ENCODE results near the gene CNTNAP5.

CNTNAP5 gene

DNA sequence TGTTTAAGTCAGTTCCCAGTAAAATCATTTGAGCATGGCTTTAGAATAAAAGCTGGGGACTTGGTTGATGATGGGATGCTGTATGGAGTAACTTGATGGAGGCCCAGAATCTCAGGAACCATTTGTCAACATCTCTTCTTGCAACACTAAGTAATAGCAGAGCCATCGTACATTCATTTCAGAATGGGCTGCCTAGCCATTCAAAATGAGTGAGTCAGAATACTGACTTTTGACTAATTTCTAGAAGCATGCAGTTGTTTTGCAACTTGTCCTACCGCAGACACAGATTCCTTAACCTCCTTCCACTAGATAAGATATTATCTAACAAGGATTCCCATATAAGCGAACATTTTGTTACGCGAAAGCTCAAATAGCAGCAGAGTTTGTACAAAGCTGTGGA, 229.5 kb downstream of the CNTNAP5 start:
- no peaks in the 10 kb centered on the region for H3K4me1 Mint-ChIP-seq
- no peak overlapping the region for H3K27ac Mint-ChIP-seq
- no peak for DNase-seq (ENCODE audit: low spot score in 2 of 2)
- no peak for ATAC-seq
- H3K9me3 Mint-ChIP-seq = peaks cover 13% of the 10 kb centered on the region
- no peak overlapping the region for H3K4me3 Mint-ChIP-seq
- no peaks in the 10 kb centered on the region for H3K36me3 Mint-ChIP-seq

- Mint-ChIP-seq H3K4me1 (no peaks in the 10 kb centered on the region), H3K9me3 (peaks cover 10% of the 10 kb centered on the region), H3K4me3 (no peak overlapping the region), H3K27ac (no peak overlapping the region), H3K36me3 (no peaks in the 10 kb centered on the region)
- ATAC-seq = no peak
- DNase-seq (ENCODE audit: low spot score in 2 of 2) = no peak
Measured at GRCh38 chr2:124257120-124257519, 232.0 kb downstream of the CNTNAP5 start.

GRCh38 chr2:124258140-124258880, 233.2 kb downstream of the CNTNAP5 start:
- no peaks in the 10 kb centered on the region for H3K36me3 Mint-ChIP-seq
- H3K4me3 Mint-ChIP-seq = no peak overlapping the region
- H3K4me1 Mint-ChIP-seq = no peaks in the 10 kb centered on the region
- DNase-seq (ENCODE audit: low spot score in 2 of 2) (no peak), ATAC-seq (no peak)
- H3K9me3 Mint-ChIP-seq = peaks cover 10% of the 10 kb centered on the region
- no peak overlapping the region for H3K27ac Mint-ChIP-seq

DNA sequence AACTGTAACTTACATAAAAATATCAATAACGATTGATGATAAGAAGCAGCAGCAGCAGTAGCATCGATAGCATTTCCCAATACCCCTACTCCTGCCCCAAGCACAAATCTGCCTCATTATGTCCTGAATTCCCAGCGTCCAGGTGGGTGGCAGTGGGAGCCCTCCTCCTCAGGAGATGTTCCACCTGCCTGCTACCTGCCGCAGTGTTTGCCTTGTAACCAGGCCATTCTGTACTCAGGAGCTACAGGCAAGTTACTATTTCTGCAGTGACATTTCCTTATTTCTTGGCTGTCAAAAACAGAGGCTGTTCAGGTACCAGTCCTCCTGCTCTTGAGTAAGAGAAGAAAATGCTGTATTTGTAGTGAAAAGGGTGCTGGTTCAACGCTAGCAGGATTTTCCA, 236.4 kb downstream of the CNTNAP5 start:
- Mint-ChIP-seq H3K36me3 (no peaks in the 10 kb centered on the region), H3K4me3 (no peak overlapping the region), H3K27ac (no peak overlapping the region), H3K4me1 (no peaks in the 10 kb centered on the region), H3K9me3 (peaks cover 10% of the 10 kb centered on the region)
- no peak for DNase-seq (ENCODE audit: low spot score in 2 of 2)
- ATAC-seq = no peak

DNA sequence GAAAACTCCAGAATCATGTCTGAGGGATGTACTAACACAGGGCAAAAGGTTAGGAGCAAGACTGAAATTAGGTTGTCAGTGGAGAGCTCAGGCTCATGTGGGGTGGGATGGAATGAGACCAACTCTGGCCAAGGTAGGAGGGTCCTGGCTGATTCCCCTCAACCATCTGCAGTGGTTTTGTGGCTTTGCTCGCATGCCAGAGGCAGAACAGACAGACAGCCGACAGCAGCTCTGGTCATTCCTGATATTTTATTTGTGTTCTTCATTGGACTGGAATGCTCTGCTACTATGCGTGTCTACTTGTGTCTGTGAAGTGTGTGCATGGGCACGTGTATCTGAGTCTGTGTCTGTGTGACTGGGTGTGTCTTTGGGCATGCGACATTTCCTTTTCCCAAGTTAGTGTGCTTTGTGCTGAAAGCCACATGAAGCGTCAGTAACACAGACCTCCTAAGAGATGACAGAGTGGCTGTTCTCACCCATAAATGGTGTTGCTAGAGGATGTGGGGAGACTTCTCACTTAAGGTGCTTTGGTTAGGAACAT, 239.5 kb downstream of the CNTNAP5 start:
- DNase-seq (ENCODE audit: low spot score in 2 of 2) (no peak), ATAC-seq (no peak)
- H3K4me1 Mint-ChIP-seq = no peaks in the 10 kb centered on the region
- H3K36me3 Mint-ChIP-seq = no peaks in the 10 kb centered on the region
- H3K9me3 Mint-ChIP-seq = peaks cover 5% of the 10 kb centered on the region
- H3K27ac Mint-ChIP-seq = no peak overlapping the region
- H3K4me3 Mint-ChIP-seq = no peak overlapping the region

GRCh38 chr2:124267794-124268193, 242.7 kb downstream of the CNTNAP5 start:
- ATAC-seq (no peak), DNase-seq (ENCODE audit: low spot score in 2 of 2) (no peak)
- no peak overlapping the region for H3K27ac Mint-ChIP-seq
- H3K36me3 Mint-ChIP-seq = no peaks in the 10 kb centered on the region
- peaks cover 8% of the 10 kb centered on the region for H3K9me3 Mint-ChIP-seq
- H3K4me1 Mint-ChIP-seq = no peaks in the 10 kb centered on the region
- H3K4me3 Mint-ChIP-seq = no peak overlapping the region

DNA sequence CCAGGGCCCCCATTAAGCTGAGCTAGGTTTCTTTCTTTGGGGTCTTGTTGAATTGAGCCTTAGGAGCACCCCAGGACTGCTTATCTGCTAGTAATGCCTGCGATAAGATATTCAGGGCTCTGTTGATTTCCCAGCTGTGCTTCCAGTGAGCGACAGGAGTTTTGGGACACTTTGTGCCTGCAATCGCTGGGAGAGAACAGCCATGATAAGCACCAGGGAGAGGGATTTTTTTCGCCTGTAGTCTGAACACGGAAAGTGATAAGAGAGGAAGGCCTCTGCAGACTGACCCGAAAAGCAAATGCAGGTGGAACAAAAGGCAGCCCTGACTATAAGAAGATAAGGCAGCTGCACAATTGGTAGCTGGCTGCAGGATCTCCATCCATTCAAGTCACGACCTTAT, 244.3 kb downstream of the CNTNAP5 start:
- H3K27ac Mint-ChIP-seq = no peak overlapping the region
- peaks cover 11% of the 10 kb centered on the region for H3K9me3 Mint-ChIP-seq
- H3K4me1 Mint-ChIP-seq = no peaks in the 10 kb centered on the region
- no peak overlapping the region for H3K4me3 Mint-ChIP-seq
- H3K36me3 Mint-ChIP-seq = no peaks in the 10 kb centered on the region
- ATAC-seq (no peak), DNase-seq (ENCODE audit: low spot score in 2 of 2) (no peak)

GRCh38 chr2:124272261-124272841, 247.3 kb downstream of the CNTNAP5 start:
- H3K27ac Mint-ChIP-seq = no peak overlapping the region
- peaks cover 15% of the 10 kb centered on the region for H3K9me3 Mint-ChIP-seq
- no peaks in the 10 kb centered on the region for H3K4me1 Mint-ChIP-seq
- no peaks in the 10 kb centered on the region for H3K36me3 Mint-ChIP-seq
- ATAC-seq (no peak), DNase-seq (ENCODE audit: low spot score in 2 of 2) (no peak)
- no peak overlapping the region for H3K4me3 Mint-ChIP-seq

DNA sequence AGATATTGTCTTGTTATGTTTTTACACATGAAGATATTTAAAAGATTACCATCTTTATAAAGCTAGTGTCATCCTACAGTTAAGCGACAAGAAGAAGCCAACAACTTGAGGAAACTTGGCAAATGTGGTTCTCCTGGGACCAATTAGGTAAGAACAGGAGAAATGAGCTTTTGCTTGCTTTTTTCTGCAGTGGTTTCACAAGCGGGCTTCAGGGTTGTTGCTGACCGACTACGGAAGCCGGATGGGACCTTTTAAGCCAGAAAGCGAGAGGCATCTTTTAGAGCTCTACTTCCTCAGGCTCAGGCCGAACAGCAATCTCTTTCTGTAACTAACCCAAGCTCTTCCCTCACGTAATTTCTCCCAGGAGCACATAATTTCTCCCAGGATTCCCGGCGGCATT, 256.5 kb downstream of the CNTNAP5 start:
- Mint-ChIP-seq H3K4me3 (no peak overlapping the region), H3K36me3 (no peaks in the 10 kb centered on the region), H3K9me3 (peaks cover 12% of the 10 kb centered on the region), H3K27ac (no peak overlapping the region), H3K4me1 (no peaks in the 10 kb centered on the region)
- no peak for DNase-seq (ENCODE audit: low spot score in 2 of 2)
- no peak for ATAC-seq

GRCh38 chr2:124283096-124283495, 258.0 kb downstream of the CNTNAP5 start:
- H3K36me3 Mint-ChIP-seq = no peaks in the 10 kb centered on the region
- H3K9me3 Mint-ChIP-seq = peaks cover 12% of the 10 kb centered on the region
- H3K4me1 Mint-ChIP-seq = no peaks in the 10 kb centered on the region
- H3K27ac Mint-ChIP-seq = no peak overlapping the region
- ATAC-seq (peak; percentile 26), DNase-seq (ENCODE audit: low spot score in 2 of 2) (no peak)
- H3K4me3 Mint-ChIP-seq = no peak overlapping the region

DNA sequence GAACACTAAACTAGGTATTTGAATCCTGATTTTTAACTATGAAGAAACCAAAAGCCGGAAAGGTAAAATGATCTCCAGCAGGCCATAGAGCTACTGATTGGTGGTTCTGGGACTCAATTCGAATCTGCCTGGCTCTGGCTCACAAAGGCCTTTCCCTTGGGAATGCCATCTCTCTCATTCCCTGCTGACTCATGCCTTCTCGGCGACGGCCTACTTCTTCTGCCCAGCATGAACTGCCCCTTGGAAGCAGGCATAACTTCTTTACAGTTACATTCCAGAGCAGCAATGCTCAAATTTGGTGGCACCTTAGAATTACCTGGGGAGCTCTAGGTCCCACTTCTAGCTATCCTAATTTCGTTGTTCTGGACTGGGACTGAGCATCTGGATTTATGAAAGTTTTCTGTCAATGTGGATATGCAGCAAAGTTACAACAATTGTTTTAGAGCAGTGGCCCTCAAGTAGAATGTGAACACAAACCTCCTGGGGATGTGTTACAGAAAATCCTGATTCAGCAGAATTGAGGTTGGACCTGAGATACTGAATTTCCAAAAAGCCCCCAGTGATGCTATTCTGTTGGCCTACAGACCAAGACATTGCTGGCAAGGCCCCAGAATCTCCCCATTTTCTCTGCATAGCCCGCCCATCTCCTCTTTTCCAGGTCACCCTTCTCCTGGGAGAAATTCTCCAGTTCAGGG, 261.1 kb downstream of the CNTNAP5 start:
- no peaks in the 10 kb centered on the region for H3K4me1 Mint-ChIP-seq
- no peak overlapping the region for H3K4me3 Mint-ChIP-seq
- DNase-seq (ENCODE audit: low spot score in 2 of 2) (no peak), ATAC-seq (no peak)
- H3K36me3 Mint-ChIP-seq = no peaks in the 10 kb centered on the region
- H3K27ac Mint-ChIP-seq = no peak overlapping the region
- H3K9me3 Mint-ChIP-seq = peaks cover 10% of the 10 kb centered on the region

DNA sequence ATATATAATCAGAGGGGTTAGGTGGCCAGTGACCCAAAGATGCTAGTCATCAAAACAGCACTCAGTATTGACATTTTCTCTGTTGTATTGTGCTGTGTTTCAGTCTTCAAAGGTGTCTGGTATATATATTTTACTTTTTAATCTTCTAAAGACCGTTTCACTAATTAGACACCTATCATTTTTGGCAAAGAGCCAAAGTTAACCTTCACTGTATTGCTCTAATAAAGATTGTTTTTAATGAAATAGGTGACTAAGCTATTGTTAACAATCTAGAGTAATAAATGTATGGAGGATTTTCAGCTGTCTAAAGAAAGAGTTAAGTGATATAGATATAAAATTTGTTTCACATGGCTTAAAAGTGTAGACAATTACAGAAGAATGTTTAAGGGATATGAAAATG, 264.0 kb downstream of the CNTNAP5 start:
- Mint-ChIP-seq H3K27ac (no peak overlapping the region), H3K4me3 (no peak overlapping the region), H3K36me3 (no peaks in the 10 kb centered on the region), H3K9me3 (peaks cover 10% of the 10 kb centered on the region), H3K4me1 (no peaks in the 10 kb centered on the region)
- DNase-seq (ENCODE audit: low spot score in 2 of 2) (no peak), ATAC-seq (no peak)

GRCh38 chr2:124289615-124290014, 264.5 kb downstream of the CNTNAP5 start:
- Mint-ChIP-seq H3K27ac (no peak overlapping the region), H3K4me3 (no peak overlapping the region), H3K36me3 (no peaks in the 10 kb centered on the region), H3K4me1 (no peaks in the 10 kb centered on the region), H3K9me3 (peaks cover 13% of the 10 kb centered on the region)
- ATAC-seq = no peak
- DNase-seq (ENCODE audit: low spot score in 2 of 2) = no peak

- no peak overlapping the region for H3K27ac Mint-ChIP-seq
Measured at GRCh38 chr2:124296470-124296869, 271.4 kb downstream of the CNTNAP5 start.

GRCh38 chr2:124301915-124302314, 276.8 kb downstream of the CNTNAP5 start:
- Mint-ChIP-seq H3K27ac (no peak overlapping the region), H3K4me1 (no peaks in the 10 kb centered on the region), H3K9me3 (peaks cover 30% of the 10 kb centered on the region), H3K36me3 (no peaks in the 10 kb centered on the region), H3K4me3 (no peak overlapping the region)
- ATAC-seq (no peak), DNase-seq (ENCODE audit: low spot score in 2 of 2) (no peak)

More at GRCh38 chr2:124296470-124296869, 271.4 kb downstream of the CNTNAP5 start:
- H3K9me3 Mint-ChIP-seq = peaks cover 20% of the 10 kb centered on the region
- DNase-seq (ENCODE audit: low spot score in 2 of 2) (no peak), ATAC-seq (no peak)
- no peaks in the 10 kb centered on the region for H3K36me3 Mint-ChIP-seq
- no peaks in the 10 kb centered on the region for H3K4me1 Mint-ChIP-seq
- no peak overlapping the region for H3K4me3 Mint-ChIP-seq

Measured in stimulated activated effector memory CD8-positive, alpha-beta T cell treated with anti-CD3 and anti-CD28 coated beads, Interleukin-12 subunit alpha, Interleukin-12 subunit beta, amount 100 ng/mL, for 72 hours (primary cell).